Liver (tissue), 9 donors: ENCODE results near the gene CCR2. TPM values are rescaled to one million over a fixed set of nuclear protein-coding genes. Genes with fewer than 3 reads are reported as not detected.

Experiments used
- DNase-seq: peaks from one replicate; pipeline ENCODE4 v3.0.0-alpha.2; 2017; ENCODE audit warnings: low spot score
- H3K27ac ChIP-seq, 2 donors: one replicate each; pipeline ENCODE4 v1.7.0; 2013; ENCODE audit warnings: inconsistent platforms in 2 of 2, low read length in 2 of 2, control low read depth in 1 of 2, low read depth in 1 of 2, mild to moderate bottlenecking in 1 of 2
- H3K27me3 ChIP-seq, 4 donors: one replicate each; pipeline versions ENCODE4 v1.6.1 to v1.7.0; 2013; ENCODE audit warnings: low read length in 3 of 4, inconsistent platforms in 1 of 4, mild to moderate bottlenecking in 1 of 4, moderate library complexity in 1 of 4; ENCODE audit not compliant: control insufficient read depth in 4 of 4, insufficient read depth in 4 of 4
- H3K36me3 ChIP-seq, 4 donors: one replicate each; pipeline versions ENCODE4 v1.6.1 to v1.7.0; 2013; ENCODE audit warnings: low read length in 3 of 4, mild to moderate bottlenecking in 3 of 4, low read depth in 1 of 4, moderate library complexity in 1 of 4; ENCODE audit not compliant: control insufficient read depth in 4 of 4, insufficient read depth in 3 of 4
- H3K4me1 ChIP-seq, 4 donors: one replicate each; pipeline versions ENCODE4 v1.6.1 to v1.7.0; 2013; ENCODE audit warnings: low read length in 3 of 4, mild to moderate bottlenecking in 3 of 4, moderate library complexity in 1 of 4; ENCODE audit not compliant: control insufficient read depth in 4 of 4, insufficient read depth in 4 of 4
- H3K4me3 ChIP-seq, 3 donors: one replicate each; pipeline versions ENCODE4 v1.6.1 to v1.7.0; 2013; ENCODE audit warnings: low read length in 3 of 3, control low read depth in 1 of 3, low read depth in 1 of 3, mild to moderate bottlenecking in 1 of 3
- H3K9ac ChIP-seq, 2 donors: one replicate each; pipeline ENCODE4 v1.7.0; 2013; ENCODE audit warnings: low read length in 2 of 2, mild to moderate bottlenecking in 2 of 2, moderate library complexity in 2 of 2, control low read depth in 1 of 2, low read depth in 1 of 2
- H3K9me3 ChIP-seq, 4 donors: one replicate each; pipeline versions ENCODE4 v1.6.1 to v1.7.0; 2013; ENCODE audit warnings: low read length in 3 of 4; ENCODE audit not compliant: control insufficient read depth in 4 of 4
- ATF3 ChIP-seq: IDR thresholded peaks from 2 replicates; pipeline ENCODE4 v1.6.1; 2016; ENCODE audit warnings: antibody characterized with exemption
- CTCF ChIP-seq: fragments of 150-350 bp; IDR thresholded peaks from 2 replicates; pipeline ENCODE4 v1.5.1; 2017; ENCODE audit warnings: improper control_type of control experiment, low read depth, low read length; ENCODE audit not compliant: missing input control
- EGR1 ChIP-seq, 2 donors: IDR thresholded peaks; 2 replicates each; pipeline ENCODE4 v1.6.1; 2016 to 2018; ENCODE audit warnings: antibody characterized with exemption in 2 of 2, low read depth in 2 of 2
- FOXA1 ChIP-seq: IDR thresholded peaks from 2 replicates; pipeline ENCODE4 v1.6.1; 2016; ENCODE audit warnings: antibody characterized with exemption
- FOXA2 ChIP-seq: IDR thresholded peaks from 2 replicates; pipeline ENCODE4 v1.6.1; 2016; ENCODE audit warnings: antibody characterized with exemption
- GABPA ChIP-seq, 2 donors: IDR thresholded peaks in 1 of 2; conservative IDR thresholded peaks in 1 of 2; 2 replicates each; pipeline ENCODE4 v1.6.1; 2016; ENCODE audit warnings: antibody characterized with exemption in 2 of 2, mild to moderate bottlenecking in 1 of 2, moderate library complexity in 1 of 2
- HNF4A ChIP-seq, 2 donors: conservative IDR thresholded peaks; 2 replicates each; pipeline ENCODE4 v1.6.1; 2016; ENCODE audit warnings: antibody characterized with exemption in 2 of 2, mild to moderate bottlenecking in 2 of 2
- HNF4G ChIP-seq: IDR thresholded peaks from 2 replicates; pipeline ENCODE4 v1.6.1; 2016; ENCODE audit warnings: antibody characterized with exemption
- JUND ChIP-seq, 2 donors: IDR thresholded peaks; 2 replicates each; pipeline ENCODE4 v1.6.1; 2016; ENCODE audit warnings: antibody characterized with exemption in 2 of 2
- MAX ChIP-seq: IDR thresholded peaks from 2 replicates; pipeline ENCODE4 v1.6.1; 2016; ENCODE audit warnings: antibody characterized with exemption
- NR2F2 ChIP-seq: IDR thresholded peaks from 2 replicates; pipeline ENCODE4 v1.6.1; 2016; ENCODE audit warnings: antibody characterized with exemption
- RAD21 ChIP-seq, 2 donors: IDR thresholded peaks; 2 replicates each; pipeline ENCODE4 v1.6.1; 2016; ENCODE audit warnings: antibody characterized with exemption in 2 of 2, mild to moderate bottlenecking in 2 of 2
- RXRA ChIP-seq, 2 donors: IDR thresholded peaks; 2 replicates each; pipeline ENCODE4 v1.6.1; 2017 to 2018; ENCODE audit warnings: antibody characterized with exemption in 2 of 2, mild to moderate bottlenecking in 1 of 2
- SP1 ChIP-seq: IDR thresholded peaks from 2 replicates; pipeline ENCODE4 v1.6.1; 2018; ENCODE audit warnings: antibody characterized with exemption, mild to moderate bottlenecking
- TAF1 ChIP-seq: conservative IDR thresholded peaks from 2 replicates; pipeline ENCODE4 v1.6.1; 2016; ENCODE audit warnings: antibody characterized with exemption, mild to moderate bottlenecking
- YY1 ChIP-seq: IDR thresholded peaks from 2 replicates; pipeline ENCODE4 v1.6.1; 2016; ENCODE audit warnings: antibody characterized with exemption, mild to moderate bottlenecking
- ZBTB33 ChIP-seq: IDR thresholded peaks from 2 replicates; pipeline ENCODE4 v1.6.1; 2016; ENCODE audit warnings: antibody characterized with exemption
- WGBS: extraction: QIAGEN DNeasy Blood & Tissue Kit; methylation state at CpG from one replicate; pipeline ENCODE4 v1.1.7; 2013; 5-methylcytosine and 5-hydroxymethylcytosine counted together
- polyA plus RNA-seq, 2 donors: library from polyadenylated mRNA; stranded (reverse) in 1 of 2; unstranded in 1 of 2; fragments of 200-250 nt in 1 of 2; fragments of >200 nt in 1 of 2; fragmentation: Nextera tagmentation in 1 of 2; extraction: Ambion mirVana in 1 of 2; gene quantifications; one replicate each; pipeline versions ENCODE4 v1.2.1 to v1.2.3, GENCODE V29; 2013 to 2015
- total RNA-seq, 2 donors: library from RNA; depleted of rRNA; stranded (reverse); fragments of >200 nt; gene quantifications; one replicate each; pipeline ENCODE4 v1.2.3, GENCODE V29; 2014
- donor health status: healthy.
- donor health status: healthy.
- donor health status: healthy.
- donor health status: healthy.
- donor health status: healthy.

The CCR2 gene
- total and polyA plus RNA-seq, 4 donors = 0.68 to 3.4 (median 2.4) TPM

GRCh38 chr3:46407970-46408369 lies 54.1 kb downstream of the CCR2 start:
- Histone ChIP-seq H3K9me3 (no peaks in the 10 kb centered on the region), H3K9ac (peak overlapping the region in 1 of 2 donors; percentile 42), H3K27me3 (no peaks in the 10 kb centered on the region), H3K36me3 (no peaks in the 10 kb centered on the region), H3K4me1 (peaks cover 0 to 9% (median 4%) of the 10 kb centered on the region in 4 donors), H3K27ac (no peak overlapping the region), H3K4me3 (no peak overlapping the region)
- TF ChIP-seq ZBTB33 (no peak), HNF4A (conservative IDR thresholded peaks at IDR 0.05) (no peak), FOXA1 (no peak), FOXA2 (no peak), RXRA (IDR thresholded peaks at IDR 0.05) (no peak), MAX (no peak), NR2F2 (no peak)
- no peak for DNase-seq
- WGBS = 72% methylated on average over 7 of the region's 7 CpGs

- H3K9me3 ChIP-seq = no peaks in the 10 kb centered on the region
- no peaks in the 10 kb centered on the region for H3K36me3 ChIP-seq
- peaks cover 0 to 9% (median 4%) of the 10 kb centered on the region in 4 donors for H3K4me1 ChIP-seq
- no peak for DNase-seq
- WGBS = 87% methylated on average over 7 of the region's 7 CpGs
- no peak overlapping the region for H3K4me3 ChIP-seq
- no peak for TF ChIP-seq JUND (IDR thresholded peaks at IDR 0.05)
- no peak for TF ChIP-seq RAD21 (IDR thresholded peaks at IDR 0.05)
- no peak for TF ChIP-seq EGR1 (IDR thresholded peaks at IDR 0.05; ENCODE audit: low read depth in 2 of 2)
- TF ChIP-seq HNF4G = no peak
- TF ChIP-seq NR2F2 = no peak
- TF ChIP-seq ATF3 = no peak
- TF ChIP-seq HNF4A (conservative IDR thresholded peaks at IDR 0.05) = no peak
- no peaks in the 10 kb centered on the region for H3K27me3 ChIP-seq
- no peak overlapping the region for H3K27ac ChIP-seq
- no peak overlapping the region for H3K9ac ChIP-seq
These were observed 54.9 kb downstream of the CCR2 start for GRCh38 chr3:46408853-46409252.

- no peak for DNase-seq
- WGBS = 92% methylated on average over 9 of the region's 9 CpGs
- no peaks in the 10 kb centered on the region for H3K36me3 ChIP-seq
- no peak for TF ChIP-seq ATF3
- no peak for TF ChIP-seq RXRA (IDR thresholded peaks at IDR 0.05)
- TF ChIP-seq EGR1 (IDR thresholded peaks at IDR 0.05; ENCODE audit: low read depth in 2 of 2) = no peak
- no peak for TF ChIP-seq NR2F2
- no peak for TF ChIP-seq SP1
- no peak for TF ChIP-seq YY1
- no peak for TF ChIP-seq JUND (IDR thresholded peaks at IDR 0.05)
- TF ChIP-seq TAF1 = no peak
- no peak for TF ChIP-seq HNF4G
- no peak for TF ChIP-seq CTCF
- TF ChIP-seq GABPA (IDR thresholded peaks at IDR 0.05 in 1 of 2, conservative IDR thresholded peaks at IDR 0.05 in 1 of 2) = no peak
- TF ChIP-seq RAD21 (IDR thresholded peaks at IDR 0.05) = no peak
- no peak for TF ChIP-seq FOXA1
- no peak for TF ChIP-seq ZBTB33
These were observed 56.0 kb downstream of the CCR2 start for GRCh38 chr3:46409739-46410489.

More at GRCh38 chr3:46409739-46410489, 56.0 kb downstream of the CCR2 start:
- H3K4me3 ChIP-seq = no peak overlapping the region
- peaks cover 0 to 6% (median 3%) of the 10 kb centered on the region in 4 donors for H3K4me1 ChIP-seq
- H3K9me3 ChIP-seq = no peaks in the 10 kb centered on the region
- H3K9ac ChIP-seq = no peak overlapping the region
- H3K27me3 ChIP-seq = no peaks in the 10 kb centered on the region
- H3K27ac ChIP-seq = no peak overlapping the region
